ENCODE data around the gene CARD6. TPM values are rescaled to one million over a fixed set of nuclear protein-coding genes. Genes with fewer than 3 reads are reported as not detected.
"Not testable (repeated sequence)": the region's sequence is repeated elsewhere in the genome, so short reads cannot be mapped to it uniquely, and the experiment has no call there.

The CARD6 gene
- total RNA-seq, 1 donor from 2014 or later, result 0.82 TPM

DNA sequence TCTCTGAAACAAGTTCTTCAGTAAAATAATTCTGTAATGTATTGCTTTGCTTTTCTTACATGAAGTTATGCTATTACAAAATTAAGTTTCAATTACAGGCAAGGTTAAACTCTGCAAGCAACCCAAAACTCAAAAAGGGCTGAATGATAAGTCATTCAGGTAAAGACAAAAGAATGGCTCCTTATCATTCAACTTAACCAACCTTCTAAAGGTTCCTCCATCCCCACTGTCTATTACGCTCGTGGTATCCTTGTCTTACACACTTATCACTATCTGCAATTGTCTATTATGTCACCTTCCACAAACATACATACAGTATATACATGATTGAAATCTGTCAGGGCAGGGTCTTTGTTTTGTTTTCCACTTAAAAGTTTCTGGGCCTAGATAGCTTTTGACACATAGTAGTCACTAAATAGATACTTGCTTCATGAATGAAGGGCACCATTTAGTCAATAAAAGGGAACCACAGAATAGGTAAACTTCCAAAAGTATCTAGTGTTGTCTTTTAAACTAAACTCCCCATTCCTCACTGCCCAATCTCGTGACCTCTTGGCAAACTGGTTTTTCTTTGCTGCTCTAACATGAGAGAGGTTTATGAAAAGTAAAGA lies 13.0 kb upstream of the CARD6 start:
- FAIRE-seq, result no peak
- no peak for DNase-seq (ENCODE audit: low spot score in 2 of 2)

DNA sequence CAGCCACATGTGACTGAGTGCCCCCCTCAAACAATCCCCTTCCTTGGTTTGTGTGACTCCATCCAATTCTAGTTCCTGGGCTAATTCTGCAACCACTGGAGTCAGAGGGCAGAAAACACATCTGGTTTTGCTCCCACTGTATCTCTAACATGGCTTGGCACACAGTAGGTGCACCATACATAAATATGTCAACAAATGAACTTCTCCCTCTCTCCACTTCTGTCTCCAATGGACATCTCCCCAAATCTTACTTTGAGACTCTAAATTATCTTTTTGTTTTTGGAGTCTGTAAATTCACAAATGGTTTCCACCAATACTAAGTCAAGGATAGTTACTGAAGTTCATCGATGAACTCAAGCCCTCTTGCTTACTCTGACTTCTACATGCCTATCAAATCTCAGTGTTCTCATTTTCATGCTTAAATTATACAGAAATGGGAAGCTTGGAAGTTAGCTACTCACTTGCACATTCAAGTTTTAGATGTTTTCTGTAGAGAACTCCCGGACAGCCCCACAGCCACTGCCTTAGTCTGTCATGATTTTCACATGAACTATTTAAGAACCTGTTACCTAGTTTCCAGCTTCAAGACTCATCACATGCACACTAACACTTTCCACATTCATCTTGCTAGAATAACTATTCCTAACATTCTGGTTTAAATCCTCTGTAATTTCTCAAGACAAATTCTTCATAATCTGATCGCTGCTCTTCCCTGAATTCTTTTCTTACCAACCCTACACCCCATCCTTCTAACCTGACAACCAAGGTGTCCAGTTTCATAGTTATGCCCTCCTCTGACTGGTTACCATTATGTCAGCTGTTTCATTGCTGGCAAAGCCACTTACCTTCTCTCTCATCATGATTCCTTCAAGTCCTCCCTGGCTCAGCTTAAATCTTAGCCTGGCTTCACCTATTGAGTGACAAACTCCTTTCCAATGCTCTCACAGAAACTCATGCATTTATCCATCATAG lies 12.2 kb upstream of the CARD6 start:
- DNase-seq (ENCODE audit: low spot score in 2 of 2), result no peak

DNA sequence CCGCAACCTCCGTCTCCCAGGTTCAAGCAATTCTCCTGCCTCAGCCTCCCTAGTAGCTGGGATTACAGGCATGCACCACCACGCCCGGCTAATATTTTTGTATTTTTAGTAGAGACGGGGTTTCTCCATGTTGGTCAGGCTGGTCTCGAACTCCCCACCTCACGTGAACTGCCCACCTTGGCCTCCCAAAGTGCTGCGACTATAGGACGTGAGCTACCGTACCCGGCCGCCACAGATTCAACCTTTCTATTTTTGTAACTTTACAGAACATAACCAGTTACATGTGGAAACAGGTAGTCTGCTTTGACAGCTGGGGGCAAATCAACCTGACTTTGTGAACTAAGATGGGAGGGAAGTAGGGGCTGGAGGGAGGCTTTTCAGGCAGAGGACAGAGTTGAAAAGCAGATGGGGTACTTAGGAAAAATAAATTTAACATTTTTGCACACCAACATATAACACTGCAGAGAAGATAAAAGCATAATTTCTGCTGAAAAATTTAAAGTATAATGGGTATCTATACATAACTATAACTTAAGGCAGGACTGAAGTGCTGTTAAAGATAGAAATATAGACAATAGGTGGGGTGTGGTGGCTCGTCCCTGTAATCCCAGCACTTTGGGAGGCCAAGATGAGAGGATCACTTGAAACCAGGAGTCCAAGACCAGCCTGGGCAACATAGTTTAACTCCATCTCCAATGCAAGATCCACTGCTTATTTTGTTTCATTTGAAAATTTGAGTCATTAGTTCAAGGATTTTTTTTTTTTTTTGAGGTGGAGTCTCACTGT lies 11.2 kb upstream of the CARD6 start:
- no peak for FAIRE-seq
- DNase-seq (ENCODE audit: low spot score in 2 of 2), result no peak

More for the DNA sequence above, 12.2 kb upstream of the CARD6 start:
- no peak for FAIRE-seq

DNA sequence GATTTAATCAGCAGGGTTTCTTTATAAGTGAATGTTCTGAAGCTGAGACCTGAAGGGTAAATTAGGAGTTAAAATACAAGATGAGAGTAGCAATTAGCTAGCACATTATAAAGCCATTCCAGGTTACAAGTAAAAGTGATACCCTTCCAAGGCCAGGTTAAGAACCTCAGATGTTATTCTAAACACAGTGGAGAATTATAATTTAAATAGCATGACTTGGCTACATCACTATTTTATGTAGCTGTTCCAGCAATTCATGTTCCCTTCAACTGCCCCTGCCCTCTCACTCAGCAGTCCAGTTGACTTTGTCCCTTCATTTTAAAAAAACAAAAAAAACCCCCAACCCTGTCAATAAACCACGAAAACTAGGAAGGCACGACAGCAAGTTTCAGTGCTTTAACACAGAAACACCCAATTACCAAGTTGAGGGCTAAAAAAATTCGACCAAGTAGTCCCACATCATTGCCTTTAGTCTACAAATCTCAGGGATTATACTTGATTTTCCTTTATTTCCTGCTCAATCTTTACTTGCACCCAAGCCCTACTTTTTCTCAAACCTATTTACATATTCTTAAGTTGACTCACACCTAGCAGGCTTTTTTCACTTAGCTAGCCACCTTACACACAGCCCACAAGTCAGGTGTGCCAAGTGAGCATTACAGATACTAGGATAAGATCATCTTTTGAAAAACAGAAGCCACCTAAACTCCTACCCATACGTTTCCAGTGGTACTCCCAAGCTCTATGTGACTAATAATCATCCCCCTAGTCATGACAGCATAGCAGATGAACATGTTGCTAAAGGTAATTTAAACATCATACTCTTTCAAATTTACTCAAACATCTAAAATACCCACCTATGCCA lies 9.6 kb upstream of the CARD6 start:
- FAIRE-seq, result no peak

DNA sequence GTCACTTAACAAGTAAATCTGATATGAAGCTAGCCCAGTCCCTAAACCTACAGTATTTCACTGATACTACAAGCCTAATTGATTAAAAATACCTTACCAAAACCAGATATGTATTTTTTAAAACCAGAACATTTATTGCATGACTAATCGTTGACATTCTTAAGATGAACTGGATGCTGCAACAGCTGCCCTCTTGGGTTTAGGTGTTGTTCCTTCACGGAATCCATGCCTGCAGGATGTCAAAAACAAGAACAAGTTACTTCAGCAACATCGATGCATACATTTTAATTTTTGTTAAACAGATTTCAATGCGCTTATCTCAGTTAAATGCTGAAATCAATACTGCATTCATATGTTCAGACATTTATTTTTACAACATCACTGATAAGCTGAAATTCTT lies 8.8 kb upstream of the CARD6 start:
- no peak for DNase-seq (ENCODE audit: low spot score in 2 of 2)
- FAIRE-seq, result no peak

More for the DNA sequence above, 9.6 kb upstream of the CARD6 start:
- DNase-seq (ENCODE audit: low spot score in 2 of 2), result no peak

DNA sequence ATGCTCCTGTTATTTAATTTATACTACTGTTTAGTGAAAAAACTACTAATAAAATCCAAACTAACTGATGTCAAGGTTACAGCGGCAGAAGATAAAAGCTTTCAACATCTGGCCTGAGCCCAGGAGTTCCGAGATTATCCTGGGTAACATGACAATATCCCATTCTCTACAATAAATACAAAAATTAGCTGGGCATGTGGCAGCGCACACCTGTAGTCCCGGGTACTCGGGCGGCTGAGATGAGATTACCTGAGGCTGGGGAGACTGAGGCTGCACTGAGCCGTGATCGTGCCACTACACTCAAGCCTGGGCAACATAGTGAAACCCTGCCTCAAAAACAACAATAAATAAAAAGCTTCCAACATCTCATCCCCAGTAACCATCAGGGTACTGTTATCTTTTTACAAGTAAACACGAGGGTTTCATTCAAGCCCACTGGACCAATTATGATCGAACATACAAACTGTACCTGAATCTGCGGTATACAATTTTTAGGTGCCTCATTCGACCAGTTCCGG lies 7.4 kb upstream of the CARD6 start:
- FAIRE-seq (no peak), DNase-seq (ENCODE audit: low spot score in 2 of 2) (no peak)

DNA sequence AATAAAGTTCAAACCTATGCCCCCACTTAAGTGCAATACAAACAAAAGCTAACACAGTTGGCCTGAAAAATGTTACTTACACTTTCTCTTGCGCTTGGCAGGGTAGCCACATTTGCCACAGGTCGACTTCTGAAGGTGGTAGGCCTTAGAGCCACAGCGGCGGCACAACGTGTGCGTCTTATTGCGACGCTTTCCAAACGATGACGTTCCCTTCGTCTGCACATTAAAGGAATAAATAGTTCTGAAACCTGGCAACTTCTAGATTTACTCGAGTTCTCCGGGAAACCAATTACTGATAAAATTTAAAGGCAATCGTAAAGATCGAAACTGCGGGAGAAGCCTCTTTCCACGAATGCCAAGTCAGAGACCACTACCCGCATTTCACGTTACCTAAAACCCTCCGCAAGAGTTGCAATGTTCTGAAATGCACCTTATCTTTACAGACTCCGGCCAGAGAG lies 6.7 kb upstream of the CARD6 start:
- DNase-seq (ENCODE audit: low spot score in 2 of 2), result no peak
- no peak for FAIRE-seq

DNA sequence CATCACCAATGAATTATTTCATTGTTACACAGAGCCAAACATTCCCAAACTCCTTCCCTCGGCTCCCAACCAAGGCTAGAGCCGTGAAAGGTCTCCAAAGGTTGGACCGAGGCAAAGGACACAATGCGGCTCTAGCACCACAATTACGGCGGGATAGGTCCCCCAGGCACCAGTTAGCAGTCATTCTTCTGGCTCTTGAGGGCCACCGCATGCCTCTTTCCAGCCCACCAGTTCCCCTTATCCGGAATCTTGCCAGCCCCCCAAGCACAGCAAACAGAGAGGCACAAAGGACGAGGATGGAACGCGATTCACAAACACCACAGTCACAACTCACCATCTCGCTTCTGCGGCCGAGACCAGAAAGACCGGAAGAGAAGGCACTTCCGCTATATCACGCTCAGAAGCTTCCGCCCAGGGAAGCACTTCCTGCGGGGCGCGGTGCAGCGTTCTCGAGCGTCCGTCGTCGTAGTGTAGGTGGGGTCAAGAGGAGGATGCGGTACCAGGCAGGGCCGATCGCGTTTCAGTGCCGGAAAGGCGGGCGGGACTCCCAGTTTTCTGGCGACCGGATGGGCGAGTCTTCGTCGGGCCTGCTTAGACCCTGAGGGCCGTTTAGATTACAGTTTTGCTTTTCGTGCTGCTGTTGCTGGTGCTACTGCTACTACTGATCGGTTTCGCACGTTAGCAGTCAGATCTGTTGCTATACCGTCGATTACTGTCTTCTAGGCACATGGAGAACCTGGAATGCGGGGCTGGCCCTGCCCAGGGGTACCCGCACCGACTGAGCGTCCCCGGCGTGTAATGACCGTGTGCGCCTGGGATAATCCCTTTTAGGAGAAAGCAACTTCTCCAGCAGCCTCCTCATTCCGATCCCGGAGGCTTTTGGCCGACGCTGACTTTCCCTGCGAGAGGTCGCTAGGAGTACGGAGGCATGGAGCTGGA lies 6.0 kb upstream of the CARD6 start, which contains the start of gene RPL37:
RPL37 (minus strand) TSS at position 374 of the 939 bp plus-strand sequence; CDS start at position 337, 37 bp downstream.
- FAIRE-seq (no peak), DNase-seq (ENCODE audit: low spot score in 2 of 2) (peak; percentile 67 to 85)

DNA sequence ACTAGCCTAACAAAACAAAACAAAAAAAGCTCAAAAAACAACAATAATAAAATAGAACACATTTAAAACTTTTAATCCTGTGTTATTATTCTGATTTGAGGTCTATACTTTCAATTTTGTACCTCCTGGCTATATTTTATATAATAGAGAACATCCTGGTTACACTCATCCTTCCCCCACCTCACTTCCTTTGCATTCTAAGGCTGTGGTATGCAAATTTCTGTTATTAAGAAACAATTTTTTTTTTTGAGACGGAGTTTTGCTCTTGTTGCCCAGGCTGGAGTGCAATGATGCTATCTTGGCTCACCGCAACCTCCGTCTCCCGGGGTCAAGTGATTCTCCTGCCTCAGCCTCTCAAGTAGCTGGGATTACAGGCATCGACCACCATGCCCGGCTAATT lies 3.1 kb upstream of the CARD6 start:
- no peak for DNase-seq (ENCODE audit: low spot score in 2 of 2)
- FAIRE-seq, result no peak

DNA sequence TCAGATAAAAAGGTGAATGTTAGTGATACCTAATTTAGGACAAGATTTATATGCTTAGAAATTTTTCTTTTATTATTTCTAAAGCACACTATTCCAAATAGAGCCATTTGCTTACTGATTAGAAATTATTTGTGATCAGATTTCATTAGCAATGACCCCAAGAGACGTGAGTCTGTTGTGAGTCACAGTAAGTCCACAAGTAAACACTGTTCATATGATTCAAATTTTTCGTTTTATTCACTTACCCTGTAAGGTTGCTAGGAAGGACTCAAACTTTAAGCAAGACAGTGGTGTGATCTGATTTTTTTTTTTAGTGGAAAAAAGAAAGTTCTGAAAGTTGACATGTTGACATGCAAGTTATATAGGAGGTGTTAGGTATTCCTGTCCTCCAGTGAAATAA lies 1.2 kb downstream of the CARD6 start:
- DNase-seq (ENCODE audit: low spot score in 2 of 2) (no peak), FAIRE-seq (no peak)

DNA sequence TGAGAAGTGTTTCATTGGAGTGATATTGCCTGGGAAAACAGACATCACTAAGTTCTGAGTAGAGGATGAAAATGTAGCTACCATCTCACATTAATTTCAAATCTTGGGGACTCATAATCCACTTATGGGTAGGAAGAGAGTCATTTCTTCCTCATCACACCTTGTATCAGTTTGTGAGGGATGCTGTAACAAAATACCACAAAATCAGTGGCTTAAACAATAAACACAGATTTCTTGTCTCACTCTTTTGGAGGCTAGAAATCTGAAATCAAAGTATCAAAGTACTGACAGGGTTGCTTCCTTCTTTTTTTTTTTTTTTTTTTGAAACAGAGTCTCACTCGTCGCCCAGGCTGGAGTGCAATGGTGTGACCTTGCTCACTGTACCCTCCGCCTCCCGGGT lies 3.4 kb downstream of the CARD6 start:
- no peak for DNase-seq (ENCODE audit: low spot score in 2 of 2)
- FAIRE-seq, result no peak

DNA sequence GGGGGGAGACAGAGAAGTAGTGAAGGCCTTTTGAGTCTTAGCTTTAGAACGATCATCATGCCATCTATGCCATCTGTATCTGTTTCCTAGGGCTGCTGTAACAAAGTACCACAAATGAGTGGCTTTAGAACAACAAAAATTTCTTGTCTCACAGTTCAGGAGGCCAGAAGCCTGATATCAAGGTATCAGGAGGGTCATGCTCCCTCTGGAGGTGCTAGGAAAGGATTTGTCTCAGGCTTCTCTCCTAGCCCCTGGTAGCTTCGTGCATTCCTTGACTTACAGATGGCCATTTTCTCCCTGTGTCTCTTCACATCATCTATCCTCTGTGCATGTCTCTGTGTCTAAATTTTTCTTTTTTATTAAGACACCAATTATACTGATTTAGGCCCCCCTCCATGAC lies 5.2 kb downstream of the CARD6 start:
- DNase-seq (ENCODE audit: low spot score in 2 of 2) (no peak), FAIRE-seq (no peak)

DNA sequence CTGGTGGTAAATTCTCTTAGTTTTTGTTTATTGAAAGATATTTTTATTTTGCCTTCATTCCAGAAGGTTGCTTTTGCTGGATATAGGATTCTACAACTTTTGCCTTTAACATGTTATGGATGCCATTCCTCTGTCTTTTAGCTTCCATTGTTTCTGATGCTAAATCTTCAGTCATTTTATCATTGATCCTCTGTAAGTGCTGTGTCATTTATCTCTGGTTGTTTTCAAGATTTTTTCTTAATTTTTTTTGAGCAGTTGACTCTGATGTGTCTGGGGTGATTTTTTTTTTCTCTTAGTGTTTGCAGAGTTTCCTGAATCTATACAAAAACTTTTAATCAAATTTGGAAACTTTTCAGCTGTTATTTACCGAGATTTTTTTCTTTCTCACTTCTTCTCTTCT lies 6.4 kb downstream of the CARD6 start:
- no peak for FAIRE-seq

DNA sequence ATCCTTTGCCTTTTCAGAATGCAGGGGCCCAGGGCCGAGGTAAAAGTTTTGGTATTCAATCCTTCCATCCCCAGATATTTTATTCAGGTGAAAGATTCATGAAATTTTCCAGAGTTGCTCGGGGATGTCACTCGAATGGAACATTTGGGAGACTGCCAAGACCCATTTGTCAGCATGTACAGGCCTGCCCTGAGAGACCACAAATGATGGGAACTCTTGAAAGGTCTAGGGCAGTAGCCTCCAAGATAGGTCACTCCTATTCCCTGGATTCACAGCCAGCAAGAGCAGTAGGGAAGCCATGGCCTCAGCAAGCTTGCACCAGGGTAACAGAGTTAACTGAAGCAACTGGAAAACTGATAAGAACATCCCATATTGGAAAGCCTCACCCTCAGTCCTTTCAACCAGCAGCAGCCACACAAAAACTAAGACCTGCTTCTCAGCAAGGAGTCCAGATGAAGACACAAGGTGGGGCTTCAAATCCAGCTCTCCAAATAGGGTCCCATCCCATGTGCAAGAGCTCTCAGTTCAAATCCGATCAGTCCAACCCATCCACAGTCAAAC lies 12.5 kb downstream of the CARD6 start:
- DNase-seq (ENCODE audit: low spot score in 2 of 2) (no peak), FAIRE-seq (no peak)

More for the DNA sequence above, 6.4 kb downstream of the CARD6 start:
- DNase-seq (ENCODE audit: low spot score in 2 of 2), result no peak

DNA sequence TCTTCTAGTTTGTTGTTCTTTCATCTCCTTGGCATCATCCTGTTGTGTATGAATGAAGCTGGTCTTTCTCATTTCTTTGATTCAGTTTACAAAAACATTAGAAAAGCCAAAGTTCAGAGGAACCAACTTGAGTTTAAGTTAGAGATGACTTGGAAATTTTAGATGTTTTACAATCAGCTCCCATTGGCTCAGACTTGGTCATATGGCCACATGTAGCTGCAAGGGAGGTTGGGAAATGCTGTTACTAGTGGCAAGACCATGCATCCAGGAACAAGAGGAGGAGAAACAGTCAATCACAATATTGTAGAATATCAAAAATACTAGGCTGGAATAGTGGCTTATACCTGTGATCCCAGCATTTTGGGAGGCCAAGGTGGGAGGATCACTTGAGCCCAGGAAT lies 19.5 kb downstream of the CARD6 start:
- DNase-seq (ENCODE audit: low spot score in 2 of 2), result no peak
- FAIRE-seq, result no peak

DNA sequence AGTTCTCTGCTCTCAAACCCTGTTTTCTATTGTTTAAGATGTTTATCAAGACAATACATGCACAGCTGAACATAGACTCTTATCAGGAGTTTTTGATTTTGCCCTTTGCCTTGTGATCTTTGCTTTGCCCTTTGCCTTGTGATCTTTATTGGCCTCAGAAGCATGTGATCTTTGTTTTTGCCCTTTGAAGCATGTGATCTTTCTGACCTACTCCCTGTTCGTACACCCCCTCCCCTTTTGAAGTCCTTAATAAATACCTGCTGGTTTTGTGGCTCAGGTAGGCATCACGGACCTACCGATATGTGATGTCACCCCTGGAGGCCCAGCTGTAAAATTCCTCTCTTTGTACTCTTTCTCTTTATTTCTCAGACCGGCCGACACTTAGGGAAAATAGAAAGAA lies 23.8 kb downstream of the CARD6 start:
- DNase-seq (ENCODE audit: low spot score in 2 of 2); FAIRE-seq: not testable (repeated sequence)

DNA sequence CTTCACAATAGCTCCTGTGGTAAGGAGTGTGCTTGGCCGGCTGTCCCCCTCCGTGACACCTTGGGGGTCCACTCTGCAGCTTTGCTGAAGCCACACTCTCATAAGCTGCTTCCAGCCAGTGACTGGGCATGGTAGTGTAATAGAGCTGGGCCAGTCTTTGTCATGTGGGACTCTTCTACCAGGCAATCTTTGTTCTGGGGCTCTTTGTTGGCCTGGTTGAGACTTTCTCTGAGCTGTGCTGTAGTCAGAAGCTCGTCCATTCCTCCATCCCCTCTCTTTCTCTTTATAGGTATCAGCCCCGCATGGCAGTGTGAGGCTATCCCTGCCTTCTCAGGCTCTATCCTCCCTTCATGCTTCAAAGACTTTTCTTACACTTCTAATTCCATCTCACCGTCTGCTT lies 25.7 kb downstream of the CARD6 start:
- FAIRE-seq (no peak), DNase-seq (ENCODE audit: low spot score in 2 of 2) (no peak)

DNA sequence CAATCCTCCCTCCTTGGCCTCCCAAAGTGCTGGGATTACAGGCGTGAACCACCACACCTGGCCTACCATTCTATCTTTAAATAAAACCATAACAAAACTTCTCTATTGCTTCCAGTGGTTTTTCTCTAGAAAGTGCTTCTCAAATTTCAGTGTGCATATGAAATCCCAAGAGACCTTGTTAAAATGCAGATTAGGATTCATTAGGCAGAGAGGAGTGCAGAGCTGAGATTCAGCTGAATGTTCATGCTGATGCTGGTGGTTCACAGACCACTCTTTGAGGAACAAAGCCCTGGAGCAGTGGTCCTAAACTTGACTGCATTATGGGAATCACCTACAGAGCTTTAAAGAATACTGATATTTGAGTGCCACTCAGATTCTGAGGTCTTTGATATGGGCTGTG lies 28.2 kb downstream of the CARD6 start:
- FAIRE-seq (no peak), DNase-seq (ENCODE audit: low spot score in 2 of 2) (no peak)
